NB4 (cell line): ENCODE measurements around the gene CA10.

ENCODE experiments used
- CTCF ChIP-seq: IDR thresholded peaks from one replicate; pipeline ENCODE4 v1.5.1; 2012; ENCODE audit warnings: low read depth, low read length
- MAX ChIP-seq: IDR thresholded peaks from 2 replicates; pipeline ENCODE4 v1.6.1; 2011; ENCODE audit warnings: low read depth, low read length
- MYC ChIP-seq: IDR thresholded peaks from 2 replicates; pipeline ENCODE4 v1.6.1; 2011; ENCODE audit warnings: low read depth, low read length
- POLR2A ChIP-seq: IDR thresholded peaks from 2 replicates; pipeline ENCODE4 v1.6.1; 2011; ENCODE audit warnings: mild to moderate bottlenecking; ENCODE audit not compliant: insufficient read length; ENCODE audit errors: extremely low read depth

- TF ChIP-seq MAX = no peak
- no peak for TF ChIP-seq CTCF
- TF ChIP-seq POLR2A = no peak
- no peak for TF ChIP-seq MYC
Measured at GRCh38 chr17:52145476-52145875, 13.0 kb downstream of the CA10 start.
